Activated T-cell treated with anti-CD3 and anti-CD28 coated beads for 24 hours (primary cell): ENCODE results near the gene DIP2C.
"Not testable (repeated sequence)": the region's sequence is repeated elsewhere in the genome, so short reads cannot be mapped to it uniquely, and the experiment has no call there.

Experiments used
- DNase-seq: peaks from one replicate; pipeline ENCODE4 v3.0.0-alpha.2; 2020; ENCODE audit warnings: low read depth

Gene DIP2C

GRCh38 chr10:550665-551372, 138.6 kb downstream of the DIP2C start:
- no peak for DNase-seq

DNA sequence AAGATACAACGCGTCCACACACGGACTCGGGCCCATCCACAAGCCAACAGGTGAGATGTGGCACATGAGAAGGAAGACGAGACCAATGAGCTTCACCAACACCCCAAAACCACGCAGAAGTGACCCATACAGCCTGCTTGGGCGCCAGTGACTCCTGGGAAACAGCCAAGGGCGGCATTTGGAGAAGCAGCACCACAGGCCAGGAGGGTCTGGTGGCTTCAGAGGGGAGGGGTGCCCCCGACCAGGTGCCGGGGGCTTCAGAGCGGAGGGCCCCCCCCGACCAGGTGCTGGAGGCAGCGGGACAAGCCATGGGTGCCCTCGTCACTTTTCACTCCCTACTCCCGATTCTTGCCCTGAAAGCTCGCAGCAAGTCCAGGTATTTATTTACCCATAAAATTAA, 140.1 kb downstream of the DIP2C start:
- no peak for DNase-seq

DNA sequence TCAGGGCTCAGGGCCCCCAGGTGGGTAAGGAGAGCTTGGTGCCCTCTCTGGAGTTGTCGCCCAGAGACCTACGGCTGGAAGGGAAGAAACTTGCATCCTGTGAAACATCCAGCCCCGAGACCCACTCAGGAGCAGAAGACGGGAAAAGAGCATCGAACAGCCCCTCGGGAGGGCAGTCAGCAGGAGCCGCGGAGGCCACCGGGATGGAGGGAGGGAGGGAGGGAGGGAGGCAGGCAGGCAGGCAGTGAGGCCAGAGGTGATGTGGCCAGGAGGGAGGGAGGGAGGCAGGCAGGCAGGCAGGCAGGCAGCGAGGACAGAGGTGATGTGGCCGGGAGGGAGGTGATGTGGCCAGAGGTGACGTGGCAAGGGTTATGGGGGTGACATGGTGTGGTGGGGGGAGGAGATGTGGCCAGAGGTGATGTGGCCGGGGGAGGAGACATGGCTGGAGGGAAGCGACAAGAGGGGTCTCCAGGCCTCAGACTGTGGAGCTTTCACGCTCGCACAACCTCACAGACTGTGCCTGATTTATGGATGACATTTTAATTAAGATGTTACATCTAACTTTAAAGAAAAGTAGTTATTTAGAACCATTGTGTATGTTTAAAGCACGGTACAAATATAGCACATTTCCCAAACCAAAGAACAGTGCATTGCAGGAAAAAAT, 141.1 kb downstream of the DIP2C start:
- no peak for DNase-seq

DNA sequence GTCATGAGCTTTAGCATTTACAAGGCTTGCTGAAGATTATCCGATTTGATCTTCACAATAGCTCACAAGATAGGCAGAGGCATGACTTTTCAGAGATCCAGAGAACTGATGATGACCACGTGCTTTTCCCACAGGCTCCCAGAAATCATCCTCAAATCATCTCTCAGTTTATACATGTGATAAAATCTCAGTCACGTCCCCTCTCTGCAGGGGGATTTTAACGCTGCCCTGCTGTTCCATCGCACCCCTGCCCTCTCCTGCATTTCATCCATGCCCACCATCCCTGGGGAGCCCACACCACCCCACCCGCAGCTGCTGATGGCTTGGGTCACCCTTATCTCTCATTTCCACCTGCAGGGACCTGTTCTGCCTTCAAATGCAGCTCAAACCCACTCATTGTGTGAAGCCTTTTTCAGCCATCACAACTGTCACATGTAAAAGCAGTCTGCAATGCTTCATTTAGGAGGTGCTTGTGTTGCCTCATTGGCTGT, 141.8 kb downstream of the DIP2C start:
- no peak for DNase-seq

DNA sequence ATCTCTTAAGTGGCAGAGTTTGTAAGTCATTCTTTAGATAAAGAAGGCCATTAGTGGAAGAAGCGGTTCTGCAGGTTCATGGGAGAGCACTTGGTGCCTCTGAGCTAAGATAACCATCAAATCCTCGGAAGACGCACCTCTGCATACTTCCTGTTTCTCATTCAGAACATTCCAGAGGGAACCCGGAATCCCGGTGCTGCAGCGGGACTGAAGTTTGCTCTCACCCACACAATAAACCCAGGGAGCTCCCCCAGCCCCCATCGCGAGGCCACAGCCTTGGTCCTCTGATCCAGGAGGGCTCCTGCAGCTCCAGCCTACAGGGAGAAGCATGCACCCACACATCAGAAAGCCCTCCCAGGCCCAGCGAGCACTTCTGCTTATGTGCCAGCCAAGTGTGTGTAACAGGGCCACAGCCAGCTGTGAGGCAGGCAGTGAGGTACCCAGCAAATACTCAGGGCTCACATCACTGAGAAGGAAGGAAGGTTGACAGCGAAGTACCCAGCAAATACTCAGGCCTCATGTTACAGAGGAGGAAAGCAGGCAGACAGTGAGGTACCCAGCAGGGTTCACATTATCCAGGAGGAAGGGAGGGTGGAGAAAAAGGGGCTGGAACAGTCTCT, 142.4 kb downstream of the DIP2C start:
- no peak for DNase-seq

DNA sequence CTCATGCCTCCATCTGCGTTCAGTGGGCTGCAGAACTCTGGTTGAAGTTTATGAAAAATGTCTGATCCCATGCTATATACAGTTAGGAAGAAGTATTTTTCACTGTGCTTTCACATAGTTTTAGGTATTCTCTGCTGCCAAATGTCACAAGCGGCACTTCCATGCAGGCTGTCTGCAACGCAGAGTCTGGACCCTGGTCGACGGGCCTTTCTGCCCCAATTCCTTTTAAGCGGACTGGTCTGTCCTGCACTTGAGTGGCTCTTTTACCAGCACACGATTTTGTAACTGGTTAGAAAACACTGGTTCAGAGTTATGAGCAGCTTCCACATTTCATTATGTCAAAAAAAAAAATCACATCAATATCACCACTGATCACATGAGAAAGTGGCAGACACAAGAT, 143.0 kb downstream of the DIP2C start:
- no peak for DNase-seq

- DNase-seq: no peak
These were observed 145.3 kb downstream of the DIP2C start for GRCh38 chr10:543862-544822.

GRCh38 chr10:543131-543530, 146.3 kb downstream of the DIP2C start:
- no peak for DNase-seq

- DNase-seq: no peak
These were observed 147.6 kb downstream of the DIP2C start for GRCh38 chr10:541750-542371.

DNA sequence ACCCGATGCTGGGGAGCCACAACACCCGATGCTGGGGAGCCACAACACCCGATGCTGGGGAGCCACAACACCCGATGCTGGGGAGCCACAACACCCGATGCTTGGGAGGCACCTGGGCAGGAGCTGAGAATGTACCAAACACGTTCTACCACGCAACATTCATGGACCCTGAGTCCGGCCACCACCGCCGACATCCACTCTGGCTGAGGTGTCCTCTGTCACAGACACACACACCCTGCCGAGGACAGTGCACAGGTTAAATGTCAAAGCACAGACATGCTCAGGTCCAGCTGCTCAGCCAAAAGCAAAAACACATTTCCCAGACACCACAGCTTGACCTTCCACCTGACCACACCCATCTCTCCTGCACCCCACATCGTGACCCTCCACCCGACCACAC, 148.4 kb downstream of the DIP2C start:
- no peak for DNase-seq

GRCh38 chr10:538895-539294, 150.6 kb downstream of the DIP2C start:
- DNase-seq: no peak

DNA sequence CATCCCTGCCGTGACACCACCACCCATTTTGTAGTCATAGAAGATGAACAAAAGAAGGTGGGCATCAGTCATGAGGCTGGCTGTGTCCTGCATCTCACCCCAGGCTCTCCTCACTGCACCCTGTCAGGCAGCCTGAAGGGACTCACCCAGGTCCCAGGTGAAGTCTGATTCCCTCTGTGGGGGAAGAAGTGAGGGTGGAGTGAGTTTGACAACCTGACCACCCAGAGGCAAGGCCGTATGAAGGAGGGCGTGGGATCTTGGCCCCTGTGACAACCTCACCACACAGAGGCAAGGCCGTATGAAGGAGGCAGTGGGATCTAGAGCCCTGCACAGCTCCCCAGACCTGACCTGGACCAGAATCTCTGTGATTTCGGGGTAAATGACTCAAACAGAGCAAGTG, 152.5 kb downstream of the DIP2C start:
- DNase-seq: no peak

- DNase-seq: no peak
These were observed 153.0 kb downstream of the DIP2C start for GRCh38 chr10:536371-536925.

DNA sequence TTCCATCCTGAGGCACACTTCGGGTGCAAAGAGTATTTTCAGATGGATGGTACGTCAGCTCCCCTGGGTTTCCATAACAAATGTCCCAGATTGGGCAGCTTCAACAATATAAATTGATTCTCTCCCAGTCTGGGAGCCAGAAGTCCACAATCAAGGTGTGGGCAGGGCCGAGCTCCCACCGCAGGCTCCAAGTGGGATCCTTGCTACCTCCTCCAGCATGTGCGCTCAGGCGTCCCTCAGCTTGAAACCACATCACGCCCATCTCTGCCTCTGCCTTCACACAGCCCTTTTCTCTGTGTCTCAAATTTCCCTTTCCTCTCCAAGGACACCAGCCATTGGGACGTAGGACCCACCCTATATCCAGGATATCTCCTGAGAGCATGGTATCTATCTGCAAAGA, 153.5 kb downstream of the DIP2C start:
- DNase-seq: no peak

DNA sequence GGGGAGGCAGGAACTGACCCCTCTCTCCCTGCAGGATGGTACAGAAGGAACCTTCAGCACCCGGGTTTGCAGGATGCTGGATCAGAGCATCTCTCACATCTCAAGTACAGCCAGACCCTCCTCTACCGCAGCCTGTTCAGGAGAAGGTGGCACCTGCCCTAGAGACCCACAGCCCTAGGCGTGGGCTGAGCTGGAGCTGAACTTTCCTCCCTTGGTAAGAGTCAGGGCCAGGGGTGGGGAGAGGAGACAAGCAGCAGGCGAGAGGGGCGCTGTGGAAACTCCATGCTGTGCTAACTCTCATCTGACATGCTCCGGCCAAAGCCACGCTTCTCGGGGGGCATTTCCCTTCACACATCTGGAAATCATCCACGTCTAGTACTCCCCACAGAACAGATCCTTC, 154.4 kb downstream of the DIP2C start:
- no peak for DNase-seq

GRCh38 chr10:534047-534566, 155.4 kb downstream of the DIP2C start:
- no peak for DNase-seq

DNA sequence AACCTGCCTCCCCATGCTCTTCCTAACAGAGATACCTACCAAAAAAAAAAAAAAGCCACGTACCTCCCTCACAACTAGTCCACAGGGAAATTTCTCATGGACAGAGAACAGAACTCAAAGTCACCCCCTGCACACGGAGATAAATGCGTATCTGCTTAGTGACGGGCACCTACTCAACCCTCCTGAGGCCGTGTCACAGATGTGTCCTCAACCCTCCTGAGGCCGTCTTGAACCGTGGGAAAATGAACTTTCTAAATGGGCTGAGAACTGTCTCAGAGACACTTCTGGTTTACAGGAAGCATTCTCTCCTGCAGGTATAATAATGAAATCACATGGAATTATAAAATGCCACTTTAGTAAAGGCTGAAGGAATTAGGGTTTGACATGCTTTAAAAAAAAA, 155.9 kb downstream of the DIP2C start:
- no peak for DNase-seq

DNA sequence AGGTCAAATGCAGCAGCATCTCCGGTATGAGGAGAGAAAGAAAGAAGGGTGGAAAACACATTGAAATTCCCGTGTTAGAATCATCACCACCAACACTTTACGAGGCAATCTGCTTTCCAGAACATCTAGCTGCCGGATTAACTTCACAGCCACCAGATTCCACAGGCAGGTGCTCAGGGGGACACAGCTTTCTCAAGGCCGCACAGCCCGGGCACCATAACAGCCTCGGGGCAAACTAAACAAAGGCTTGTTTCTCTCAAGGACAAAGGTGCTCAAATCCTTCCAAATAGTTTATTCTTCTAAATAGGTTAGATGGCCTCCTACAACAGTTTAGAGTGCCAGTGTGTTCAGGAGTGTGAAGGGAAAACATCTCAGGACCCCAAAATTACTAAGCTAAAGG, 156.3 kb downstream of the DIP2C start:
- no peak for DNase-seq

GRCh38 chr10:532331-532730, 157.1 kb downstream of the DIP2C start:
- DNase-seq: not testable (repeated sequence)

GRCh38 chr10:531541-531940, 157.9 kb downstream of the DIP2C start:
- no peak for DNase-seq

DNA sequence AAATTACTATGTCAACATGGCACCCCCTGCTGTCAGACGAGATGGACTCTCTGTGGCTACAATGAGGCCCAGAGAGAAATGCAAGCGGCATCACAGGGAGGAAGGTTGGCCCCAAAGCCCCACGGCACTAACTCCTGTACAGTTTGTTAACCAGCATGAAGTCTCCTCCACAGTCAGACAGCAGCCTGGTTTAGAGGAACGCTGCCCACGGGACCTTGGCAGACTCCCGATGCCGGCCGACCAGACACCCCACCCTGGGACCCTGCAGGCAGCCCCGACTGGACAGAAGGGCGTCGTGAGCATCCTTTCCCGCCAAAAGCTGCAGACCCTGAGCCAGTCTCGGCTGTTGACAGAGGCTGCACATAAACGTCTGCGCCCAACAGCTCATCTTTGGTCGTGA, 158.8 kb downstream of the DIP2C start:
- DNase-seq: no peak
